Fibroblast of the conjunctiva (primary cell): ENCODE results near the gene CDPF1.
"Not testable (repeated sequence)": the region's sequence is repeated elsewhere in the genome, so short reads cannot be mapped to it uniquely, and the experiment has no call there.

Experiments
- DNase-seq: peaks from one replicate; pipeline ENCODE4 v3.0.0-alpha.2; 2010; ENCODE audit warnings: low read depth

Gene CDPF1

DNA sequence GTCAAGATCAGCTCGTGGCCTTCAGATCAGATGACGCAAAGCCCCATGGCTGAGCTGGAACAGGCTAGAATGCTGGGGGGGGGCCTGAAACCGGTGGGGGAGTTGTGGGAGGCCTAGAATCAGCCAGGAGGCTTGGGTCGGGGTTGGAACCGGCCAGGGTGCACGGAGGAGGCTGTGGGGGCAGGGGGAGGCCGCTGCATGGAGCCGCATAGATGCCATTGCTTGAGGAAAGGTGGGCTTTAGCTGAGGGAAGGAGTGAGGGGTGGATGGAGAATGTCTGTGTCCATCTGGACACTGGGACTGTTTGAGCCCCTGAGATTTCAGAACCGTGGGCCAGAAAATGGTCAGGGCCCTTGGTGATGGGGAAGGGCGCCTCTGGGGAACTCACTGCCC lies 25.2 kb downstream of the CDPF1 start:
- no peak for DNase-seq

DNA sequence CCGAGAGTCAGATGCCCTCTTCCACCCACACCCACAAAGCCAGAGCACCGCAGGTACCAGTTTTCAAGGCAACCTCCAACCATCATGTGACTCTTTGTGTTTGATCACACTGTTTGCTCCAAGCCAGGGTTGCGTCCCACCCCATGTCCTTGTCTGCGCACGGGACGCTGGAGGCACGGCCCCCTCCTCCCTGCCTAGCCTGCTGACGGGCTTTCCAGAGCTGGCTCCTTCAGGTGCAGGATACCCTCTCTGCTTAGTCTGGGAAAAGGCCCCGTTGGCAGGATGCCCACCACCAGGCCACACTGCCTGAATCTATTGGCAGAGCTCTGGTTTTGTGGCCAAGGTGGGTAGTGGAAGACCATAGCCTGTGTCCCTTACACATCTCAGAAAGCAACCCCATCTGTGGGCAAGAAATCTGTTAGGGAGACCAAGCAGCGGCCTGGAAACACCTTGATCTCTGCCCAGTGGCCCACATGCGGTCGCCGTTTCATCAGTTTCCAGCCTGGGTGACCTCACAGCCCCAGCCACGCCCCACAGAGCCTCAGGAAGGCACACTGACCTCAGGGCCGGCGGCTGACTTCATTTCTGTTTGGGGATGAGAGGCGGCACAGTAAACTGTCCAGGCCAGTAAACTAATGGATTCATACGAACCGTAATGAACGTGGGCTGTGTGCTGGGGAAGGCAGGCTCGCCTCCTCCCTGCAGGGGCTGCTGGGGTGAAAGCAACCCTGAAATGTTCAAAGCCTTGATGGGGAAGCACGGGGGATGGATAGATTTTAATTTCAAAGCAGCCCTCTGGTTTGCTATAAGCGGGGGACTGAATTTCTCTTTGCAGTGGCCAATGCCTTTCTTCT lies 25.8 kb downstream of the CDPF1 start:
- no peak for DNase-seq

- DNase-seq, result no peak
These were observed 29.2 kb downstream of the CDPF1 start for GRCh38 chr22:46220921-46221320.

GRCh38 chr22:46219636-46220035 lies 30.5 kb downstream of the CDPF1 start:
- DNase-seq, result no peak

DNA sequence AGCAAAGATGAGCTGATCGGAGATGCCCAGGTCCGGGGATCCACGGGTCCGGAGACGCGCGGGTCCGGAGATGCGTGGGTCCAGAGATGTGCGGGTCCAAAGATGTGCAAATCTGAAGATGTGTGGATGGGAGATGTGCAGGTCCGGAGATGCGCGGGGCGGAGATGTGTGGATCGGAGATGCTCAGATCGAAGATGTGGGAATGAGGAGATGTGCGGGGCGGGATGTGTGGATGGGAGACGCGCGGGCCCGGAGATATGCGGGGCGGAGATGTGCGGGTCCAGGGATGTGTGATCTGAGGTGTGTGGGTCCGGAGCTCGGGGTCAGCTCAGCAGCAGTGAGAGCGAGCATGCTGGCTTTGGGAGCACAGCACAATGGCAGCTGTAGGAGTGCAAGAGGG lies 35.5 kb downstream of the CDPF1 start:
- no peak for DNase-seq

GRCh38 chr22:46214149-46214548 lies 35.9 kb downstream of the CDPF1 start:
- no peak for DNase-seq

DNA sequence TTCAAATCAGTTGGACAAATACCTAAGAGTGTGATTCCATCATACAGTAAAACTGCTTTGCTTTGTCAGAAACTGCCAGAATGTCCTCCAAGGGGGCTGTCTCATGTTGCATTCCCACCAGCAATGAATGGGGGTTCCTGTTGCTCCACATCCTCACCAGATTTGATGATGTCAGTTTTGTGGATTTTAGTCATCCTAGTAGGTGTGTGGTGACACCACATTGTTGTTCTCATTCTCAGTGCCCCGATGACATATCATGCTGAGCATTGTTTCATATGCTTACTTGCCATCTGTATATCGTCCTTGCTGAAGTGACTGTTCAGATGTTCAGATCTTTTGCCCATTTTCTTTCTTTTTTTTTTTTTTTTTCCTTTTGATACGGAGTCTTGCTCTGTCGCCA lies 37.0 kb downstream of the CDPF1 start:
- no peak for DNase-seq

GRCh38 chr22:46212195-46212594 lies 37.9 kb downstream of the CDPF1 start:
- no peak for DNase-seq

GRCh38 chr22:46209262-46209661 lies 40.8 kb downstream of the CDPF1 start:
- no peak for DNase-seq

DNA sequence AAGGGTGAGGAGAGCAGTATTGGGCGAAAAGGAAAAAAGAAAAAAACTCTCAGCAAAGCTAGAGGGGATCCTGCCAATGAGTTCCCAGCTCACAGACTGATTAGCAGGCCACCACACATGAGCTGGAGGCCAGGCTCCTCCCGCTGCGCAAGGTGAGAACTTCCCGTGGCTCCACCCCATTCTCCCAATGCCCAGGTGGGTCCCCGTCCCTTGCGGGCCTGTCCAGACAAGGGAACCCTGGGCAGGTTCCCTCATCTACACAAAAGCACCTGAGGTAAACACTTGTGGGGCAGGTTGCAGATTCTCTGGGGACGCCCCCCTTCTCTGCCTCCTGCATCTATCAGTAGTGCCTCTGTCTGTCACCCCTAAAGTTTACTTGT lies 46.5 kb downstream of the CDPF1 start:
- no peak for DNase-seq

DNA sequence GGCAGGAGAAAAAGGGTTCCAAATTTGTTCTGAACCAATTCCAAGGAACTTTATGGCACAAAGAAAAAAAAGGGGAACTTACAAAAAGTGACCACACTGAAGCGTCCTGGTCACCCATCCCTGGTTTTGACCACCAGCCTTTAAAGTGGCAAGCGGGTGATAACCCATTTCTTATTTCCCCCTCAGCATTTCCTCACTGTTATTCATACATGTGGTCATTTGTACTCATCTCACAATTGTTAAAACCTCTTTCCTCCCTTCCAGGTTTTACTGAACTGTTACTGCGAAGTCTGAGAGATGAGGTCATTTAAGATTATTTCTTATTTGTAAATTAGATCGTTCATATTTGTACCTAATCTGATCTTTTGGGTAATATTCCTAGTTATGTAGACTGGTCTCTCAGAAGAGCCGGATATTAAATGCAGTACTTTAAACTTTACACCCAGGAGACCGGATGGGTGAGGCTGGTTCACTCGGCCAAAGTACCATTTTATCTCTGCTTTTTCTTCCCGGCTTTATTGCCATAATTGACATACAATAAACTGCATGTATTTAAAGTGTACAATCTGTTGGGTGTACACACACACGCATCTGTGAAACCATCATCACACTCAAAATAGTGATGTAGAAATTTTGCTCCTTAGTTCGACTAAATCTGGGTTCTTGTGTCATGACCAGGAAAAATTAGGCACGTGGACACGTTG lies 47.0 kb downstream of the CDPF1 start:
- DNase-seq, result no peak

DNA sequence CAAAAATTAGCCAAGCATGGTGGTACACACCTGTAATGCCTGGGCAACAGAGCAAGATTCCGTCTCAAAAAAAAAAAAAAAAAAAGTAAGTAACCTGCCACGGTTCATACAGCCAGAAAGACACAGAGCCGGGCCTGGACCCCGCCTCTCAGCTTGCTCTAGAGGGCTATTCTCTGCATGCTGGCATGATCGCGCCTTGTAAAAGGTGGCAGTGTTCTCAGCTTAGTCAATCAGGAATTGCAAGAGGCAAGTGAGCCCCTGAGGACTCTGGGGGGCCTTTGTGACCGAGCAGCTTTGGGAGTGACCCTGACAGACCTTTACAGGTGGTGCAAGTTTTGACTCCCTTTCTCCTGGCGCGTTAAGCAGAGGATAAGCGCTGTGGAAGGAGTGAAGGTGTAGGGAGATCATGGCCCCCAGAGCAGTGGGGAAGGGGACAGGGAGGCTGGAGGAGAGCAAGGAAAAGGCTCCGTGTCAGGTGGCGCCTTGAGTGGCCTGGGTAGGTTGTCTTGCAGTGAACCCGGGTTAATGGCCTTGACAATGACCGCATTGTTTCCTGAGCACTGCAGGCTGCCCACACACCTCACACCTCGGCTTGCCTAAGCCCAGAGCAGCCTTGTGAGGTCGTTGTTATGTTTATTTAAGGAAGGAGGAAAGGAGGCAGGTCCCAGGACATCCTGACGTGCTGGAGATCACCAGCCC lies 48.9 kb downstream of the CDPF1 start:
- no peak for DNase-seq

DNA sequence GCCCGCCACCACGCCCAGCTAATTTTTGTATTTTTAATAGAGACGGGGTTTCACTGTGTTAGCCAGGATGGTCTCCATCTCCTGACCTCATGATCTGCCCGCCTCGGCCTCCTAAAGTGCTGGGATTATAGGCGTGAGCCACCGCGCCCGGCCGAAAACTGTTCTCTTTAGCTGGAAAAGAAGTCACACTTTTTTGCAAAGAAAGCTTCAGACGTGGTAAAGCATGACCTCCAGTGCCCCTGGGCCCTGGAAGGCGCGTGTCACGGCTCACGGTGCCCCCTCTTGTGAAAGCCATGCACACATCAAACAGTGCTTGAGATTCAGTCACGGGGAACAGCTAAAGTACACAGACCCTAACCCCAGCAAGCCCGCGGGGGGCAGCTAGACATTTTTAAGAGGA lies 51.3 kb downstream of the CDPF1 start:
- DNase-seq, result not testable (repeated sequence)

DNA sequence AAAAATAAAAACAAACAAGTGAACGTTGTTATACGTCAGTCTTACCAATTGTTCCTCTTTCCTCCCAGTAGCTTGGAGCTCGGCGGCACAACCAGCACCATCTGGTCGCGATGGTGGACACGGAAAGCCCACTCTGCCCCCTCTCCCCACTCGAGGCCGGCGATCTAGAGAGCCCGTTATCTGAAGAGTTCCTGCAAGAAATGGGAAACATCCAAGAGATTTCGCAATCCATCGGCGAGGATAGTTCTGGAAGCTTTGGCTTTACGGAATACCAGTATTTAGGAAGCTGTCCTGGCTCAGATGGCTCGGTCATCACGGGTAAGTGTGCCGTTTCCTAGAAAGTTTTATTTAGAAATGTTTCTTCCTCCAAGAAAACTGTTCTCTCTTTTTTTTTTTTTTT lies 51.8 kb downstream of the CDPF1 start:
- no peak for DNase-seq

DNA sequence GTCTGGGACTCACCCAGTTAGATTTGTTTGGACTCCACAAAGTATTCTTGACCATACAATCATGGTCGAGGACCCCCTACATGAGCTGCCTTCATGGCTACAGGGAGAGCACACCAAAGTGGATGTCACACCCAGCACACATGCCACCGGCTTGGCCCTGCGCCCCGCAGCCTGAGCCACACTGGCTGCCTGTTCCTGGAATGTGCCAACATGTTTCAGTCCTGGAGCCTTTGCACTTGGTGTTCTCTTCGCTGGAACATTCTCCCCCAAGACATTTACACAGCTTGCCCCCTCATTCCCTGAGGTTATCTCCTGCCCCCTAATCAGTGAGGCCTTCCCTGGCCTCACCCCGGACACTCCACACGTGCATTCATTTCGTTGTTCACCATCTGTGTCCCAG lies 53.8 kb downstream of the CDPF1 start:
- DNase-seq, result no peak

GRCh38 chr22:46195487-46196165 lies 54.5 kb downstream of the CDPF1 start:
- no peak for DNase-seq
